HPDE6-E6E7 (cell line): ENCODE results near the gene TADA2A.

ENCODE experiments used
- DNase-seq: peaks from one replicate; pipeline ENCODE4 v3.0.0; 2011; ENCODE audit warnings: missing footprints; ENCODE audit errors: extremely low spot score

TADA2A gene

GRCh38 chr17:37461668-37462067 is 55.0 kb downstream of the TADA2A start:
- DNase-seq = no peak

GRCh38 chr17:37462492-37462891 is 55.8 kb downstream of the TADA2A start:
- DNase-seq = no peak

GRCh38 chr17:37463039-37463438 is 56.4 kb downstream of the TADA2A start:
- no peak for DNase-seq

- peak; percentile 48 for DNase-seq
Observed at GRCh38 chr17:37465069-37465616, 58.5 kb downstream of the TADA2A start.

GRCh38 chr17:37466471-37466870 is 59.8 kb downstream of the TADA2A start:
- no peak for DNase-seq

- no peak for DNase-seq
Observed at GRCh38 chr17:37470181-37470580, 63.5 kb downstream of the TADA2A start.

GRCh38 chr17:37475731-37476420 is 69.2 kb downstream of the TADA2A start:
- no peak for DNase-seq

- no peak for DNase-seq
Observed at GRCh38 chr17:37476431-37477120, 69.9 kb downstream of the TADA2A start.

- no peak for DNase-seq
Observed at GRCh38 chr17:37478187-37478586, 71.5 kb downstream of the TADA2A start.

- DNase-seq = no peak
Observed at GRCh38 chr17:37479025-37479424, 72.3 kb downstream of the TADA2A start.

GRCh38 chr17:37480427-37480826 is 73.7 kb downstream of the TADA2A start:
- no peak for DNase-seq

- no peak for DNase-seq
Observed at GRCh38 chr17:37481001-37481665, 74.4 kb downstream of the TADA2A start.

GRCh38 chr17:37483311-37484039 is 76.8 kb downstream of the TADA2A start:
- DNase-seq = no peak

- DNase-seq = no peak
Observed at GRCh38 chr17:37485938-37486570, 79.4 kb downstream of the TADA2A start.

GRCh38 chr17:37488009-37488604 is 81.4 kb downstream of the TADA2A start:
- DNase-seq = no peak

- peak; percentile 97 for DNase-seq
Observed at GRCh38 chr17:37488607-37489196, 82.0 kb downstream of the TADA2A start.

- DNase-seq = peak; percentile 79
Observed at GRCh38 chr17:37489197-37490001, 82.7 kb downstream of the TADA2A start, which contains the start of gene DUSP14. DUSP14 (plus strand) TSS chr17:37489891; CDS start chr17:37512273, 22,382 bp downstream.

- no peak for DNase-seq
Observed at GRCh38 chr17:37490022-37490587, 83.4 kb downstream of the TADA2A start.
